Dedifferentiated amniotic fluid mesenchymal stem cell (primary cell): Measurements from ENCODE around the gene ANXA10.
A peak's percentile ranks its signal among the peaks of the same experiment; 100 is the strongest.
"Not testable (repeated sequence)": the region's sequence is repeated elsewhere in the genome, so short reads cannot be mapped to it uniquely, and the experiment has no call there.

Experiments
- DNase-seq: peaks from one replicate; pipeline ENCODE4 v3.0.0-alpha.2; 2016; ENCODE audit errors: extremely low spot score

The ANXA10 gene

GRCh38 chr4:168092176-168092712 lies at the start of gene ANXA10:
Gene ANXA10, plus strand, starts transcription at chr4:168092537. Its CDS starts 164 bp downstream, at chr4:168092701.
- DNase-seq = no peak

GRCh38 chr4:168045354-168045753 lies 47.0 kb upstream of the ANXA10 start:
- no peak for DNase-seq

- DNase-seq = no peak
Observed at GRCh38 chr4:168050002-168050401, 42.3 kb upstream of the ANXA10 start.

GRCh38 chr4:168051526-168051925 lies 40.8 kb upstream of the ANXA10 start:
- no peak for DNase-seq

GRCh38 chr4:168057412-168057811 lies 34.9 kb upstream of the ANXA10 start:
- DNase-seq = no peak

- peak; percentile 53 for DNase-seq
Observed at GRCh38 chr4:168059251-168059650, 33.1 kb upstream of the ANXA10 start.

- no peak for DNase-seq
Observed at GRCh38 chr4:168063031-168063430, 29.3 kb upstream of the ANXA10 start.

- DNase-seq = no peak
Observed at GRCh38 chr4:168070903-168071302, 21.4 kb upstream of the ANXA10 start.

- DNase-seq = no peak
Observed at GRCh38 chr4:168071304-168071703, 21.0 kb upstream of the ANXA10 start.

- no peak for DNase-seq
Observed at GRCh38 chr4:168074861-168075260, 17.5 kb upstream of the ANXA10 start.

GRCh38 chr4:168076989-168077725 lies 15.2 kb upstream of the ANXA10 start:
- DNase-seq = peak; percentile 80

- DNase-seq = no peak
Observed at GRCh38 chr4:168077726-168078239, 14.6 kb upstream of the ANXA10 start.

GRCh38 chr4:168082379-168082778 lies 10.0 kb upstream of the ANXA10 start:
- DNase-seq = no peak

GRCh38 chr4:168095776-168096406 lies 3.6 kb downstream of the ANXA10 start:
- no peak for DNase-seq

GRCh38 chr4:168096407-168096784 lies 4.1 kb downstream of the ANXA10 start:
- no peak for DNase-seq

- DNase-seq = no peak
Observed at GRCh38 chr4:168097161-168097560, 4.8 kb downstream of the ANXA10 start.

GRCh38 chr4:168098248-168098717 lies 5.9 kb downstream of the ANXA10 start:
- DNase-seq = no peak

GRCh38 chr4:168099195-168099594 lies 6.9 kb downstream of the ANXA10 start:
- no peak for DNase-seq

- DNase-seq = no peak
Observed at GRCh38 chr4:168101026-168101425, 8.7 kb downstream of the ANXA10 start.

- no peak for DNase-seq
Observed at GRCh38 chr4:168102403-168102802, 10.1 kb downstream of the ANXA10 start.

- no peak for DNase-seq
Observed at GRCh38 chr4:168109527-168109926, 17.2 kb downstream of the ANXA10 start.

GRCh38 chr4:168113059-168113458 lies 20.7 kb downstream of the ANXA10 start:
- not testable (repeated sequence) for DNase-seq

GRCh38 chr4:168118116-168118655 lies 25.8 kb downstream of the ANXA10 start:
- no peak for DNase-seq
